HG03139 (cell line): ENCODE data around the gene SMIM21.

Source experiments
- ATAC-seq: cut with Tn5 transposase; IDR thresholded peaks from one replicate; pipeline ENCODE4 v1.9.1; 2021; ENCODE audit not compliant: unreplicated experiment

The SMIM21 gene

DNA sequence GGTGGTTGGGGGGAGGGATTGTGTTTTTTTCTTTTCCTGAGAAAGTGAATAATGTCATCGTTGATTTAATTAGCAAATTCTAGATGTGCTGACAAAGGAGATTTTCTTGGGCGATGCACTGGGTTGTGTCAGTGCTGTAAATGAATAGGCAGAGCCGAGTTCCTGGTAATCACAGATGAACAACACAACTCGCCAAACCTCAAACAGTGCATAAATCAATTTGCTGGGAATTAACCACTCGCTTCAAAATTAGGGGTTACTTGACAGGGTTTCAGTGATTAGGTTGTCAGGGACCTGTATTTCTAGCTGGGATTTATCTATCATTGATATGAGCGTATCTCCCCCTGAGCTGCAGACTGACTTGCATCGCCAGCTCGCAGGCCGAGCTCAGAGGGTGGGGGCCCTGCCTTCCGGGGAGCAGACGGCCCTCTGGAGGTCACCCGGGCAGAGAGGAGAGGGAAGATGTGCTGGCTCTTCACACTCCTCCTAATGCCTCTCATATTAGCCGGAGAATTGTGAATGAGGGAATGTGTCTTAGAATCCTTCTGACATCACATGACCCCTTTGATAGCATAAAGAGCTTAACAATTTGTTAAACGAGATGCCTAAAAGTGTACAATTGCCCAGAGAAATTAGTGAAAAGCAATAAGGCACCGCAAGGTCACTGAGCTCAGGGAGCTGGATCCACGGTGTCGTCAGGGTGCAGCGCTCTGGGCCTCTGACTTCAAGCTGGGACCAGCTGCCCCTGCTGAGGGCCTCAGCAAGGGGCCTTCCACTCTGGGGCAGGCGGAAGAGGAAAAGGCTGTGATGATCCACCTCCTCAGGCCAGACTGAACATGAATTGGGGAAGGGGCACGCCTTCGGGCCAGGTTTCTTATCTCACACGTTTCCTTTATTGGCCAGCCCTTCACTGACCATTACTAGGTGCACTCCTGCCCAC, 48.9 kb downstream of the SMIM21 start:
- ATAC-seq: no peak

DNA sequence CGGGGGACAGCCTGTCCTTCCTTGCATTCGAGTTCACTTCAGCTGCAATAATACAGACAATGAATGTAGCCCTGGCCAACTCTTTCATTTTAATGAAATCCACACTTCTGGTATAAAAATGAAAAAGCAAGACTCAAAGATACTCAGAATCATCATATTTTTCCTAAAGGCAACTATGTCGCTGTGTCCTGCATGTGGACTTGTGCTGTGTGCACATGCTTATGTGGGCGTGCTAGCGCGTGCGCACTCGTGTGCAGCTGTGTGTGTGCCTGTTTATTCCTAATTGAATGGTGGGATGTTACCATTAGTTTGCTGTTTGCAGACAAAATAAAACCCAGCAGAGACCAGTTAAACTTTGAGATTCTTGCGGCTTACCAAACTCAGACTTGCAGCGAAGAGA, 49.6 kb downstream of the SMIM21 start:
- no peak for ATAC-seq

DNA sequence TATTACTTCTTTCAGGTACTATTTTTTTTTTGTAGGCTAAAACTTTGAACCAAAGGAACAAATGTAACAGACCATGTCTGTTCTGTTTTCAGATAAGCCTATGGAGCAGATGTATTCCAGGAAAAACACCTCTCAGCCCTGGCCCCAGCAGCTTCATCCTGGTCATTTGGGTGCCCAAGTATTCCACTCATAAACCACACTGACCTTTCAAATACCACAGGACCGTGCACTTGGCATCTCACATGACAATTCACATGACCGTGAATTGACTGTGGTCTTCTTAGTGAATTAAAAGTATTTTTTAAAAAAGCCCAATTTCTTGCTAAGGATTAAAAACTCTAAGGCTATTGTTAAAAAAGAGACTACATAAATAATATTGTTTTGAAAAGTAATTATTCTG, 50.2 kb downstream of the SMIM21 start:
- ATAC-seq: no peak

- no peak for ATAC-seq
Measured at GRCh38 chr18:75376004-75376403, 51.5 kb downstream of the SMIM21 start.

GRCh38 chr18:75375341-75375740, 52.2 kb downstream of the SMIM21 start:
- no peak for ATAC-seq

DNA sequence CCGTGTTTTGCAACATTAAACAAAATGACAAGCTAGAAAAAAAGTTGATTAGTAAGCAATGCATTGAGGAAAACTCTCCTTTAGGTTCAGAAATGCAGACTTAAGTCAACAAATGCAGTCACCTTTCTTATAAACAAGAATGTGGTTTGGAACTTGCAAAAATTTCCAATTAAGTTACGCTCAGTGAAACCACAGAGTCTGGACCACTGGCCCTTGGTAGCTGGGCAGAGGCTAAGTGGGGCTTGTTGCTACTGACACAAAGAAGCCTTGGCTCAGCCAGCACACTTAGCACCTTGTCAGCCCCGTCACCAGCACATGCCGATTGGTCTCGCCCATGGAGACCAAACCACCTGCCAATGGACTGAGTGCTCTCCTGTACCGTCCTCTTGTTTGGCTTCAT, 53.0 kb downstream of the SMIM21 start:
- no peak for ATAC-seq

DNA sequence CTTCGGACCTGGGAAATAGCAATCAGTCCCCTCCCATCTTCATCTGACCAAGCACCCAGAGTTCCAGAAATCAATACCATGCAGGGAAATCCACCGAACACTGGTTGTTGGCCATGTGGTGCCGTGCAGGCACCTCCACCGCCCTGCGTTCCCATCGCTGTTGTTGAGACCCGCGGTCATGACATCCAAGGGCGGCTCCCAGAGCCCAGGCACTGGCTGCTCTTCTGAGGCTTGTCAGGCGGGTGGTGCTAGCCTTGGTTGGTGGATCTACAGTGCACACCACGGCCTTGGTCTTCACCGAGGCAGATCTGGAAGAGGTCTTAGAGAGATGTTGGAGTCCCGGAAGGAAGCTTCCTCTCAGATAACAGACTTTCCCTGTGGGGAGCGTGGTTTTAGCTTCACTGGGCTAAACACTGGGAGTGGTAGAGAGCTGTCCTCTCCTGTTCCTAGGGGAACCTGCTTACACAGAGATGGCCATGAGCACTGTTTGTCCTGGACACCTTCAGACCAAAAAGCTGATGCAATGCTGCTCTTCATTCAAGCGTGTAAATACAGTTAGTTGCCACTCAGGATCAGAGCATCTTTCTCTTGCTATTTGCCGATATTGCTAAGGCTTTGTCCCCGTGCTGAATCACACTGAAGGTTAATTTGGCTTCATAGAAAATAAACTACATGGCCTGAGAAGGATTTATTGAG, 58.3 kb downstream of the SMIM21 start:
- no peak for ATAC-seq

GRCh38 chr18:75365837-75366236, 61.7 kb downstream of the SMIM21 start:
- ATAC-seq: no peak

- ATAC-seq: no peak
Measured at GRCh38 chr18:75365254-75365629, 62.3 kb downstream of the SMIM21 start.

- ATAC-seq: no peak
Measured at GRCh38 chr18:75364512-75365253, 62.8 kb downstream of the SMIM21 start.

GRCh38 chr18:75363446-75364225, 63.9 kb downstream of the SMIM21 start:
- ATAC-seq: no peak

- no peak for ATAC-seq
Measured at GRCh38 chr18:75362435-75362834, 65.1 kb downstream of the SMIM21 start.

DNA sequence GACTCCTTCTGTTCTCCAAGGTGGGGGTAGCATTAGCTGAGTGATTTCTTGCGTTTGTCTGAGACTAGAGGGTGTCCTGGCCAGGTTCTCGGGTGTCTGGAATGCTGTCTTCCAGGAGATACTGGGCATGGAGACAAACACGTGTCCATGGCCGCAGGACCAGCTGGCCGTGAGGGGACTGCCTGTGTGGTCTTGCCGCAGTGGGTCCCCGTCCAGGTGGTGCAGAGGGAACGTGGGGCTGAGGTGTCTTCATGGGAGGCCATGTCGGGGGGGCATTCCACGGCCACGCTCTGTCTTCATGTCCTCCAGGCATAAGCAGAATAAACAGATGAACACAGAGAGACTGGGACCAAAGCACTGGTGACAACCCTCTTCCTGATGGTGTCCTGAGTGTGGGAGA, 66.6 kb downstream of the SMIM21 start:
- no peak for ATAC-seq

DNA sequence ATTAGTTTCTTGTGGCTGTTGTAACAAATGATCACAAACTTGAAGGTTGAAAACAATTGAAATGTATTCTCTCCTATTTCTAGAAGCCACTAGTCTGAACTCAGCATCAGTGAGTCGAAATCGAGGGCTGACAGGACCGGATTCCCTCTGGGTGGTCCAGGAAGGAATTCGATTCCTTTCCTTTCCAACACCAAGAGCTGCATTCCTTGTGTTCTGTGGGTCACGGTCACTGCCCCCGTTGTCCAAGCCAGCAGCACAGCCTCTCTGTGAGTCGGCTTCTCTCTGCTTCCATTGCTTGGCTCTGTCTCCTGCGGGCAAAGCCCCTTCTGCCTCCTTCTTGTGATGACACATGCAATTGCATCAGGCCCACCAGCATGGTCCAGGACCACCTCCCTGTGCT, 67.3 kb downstream of the SMIM21 start:
- ATAC-seq: no peak
